Stimulated activated naive CD4-positive, alpha-beta T cell (primary cell): ENCODE results near the gene PLCXD1.
"Not testable (repeated sequence)": the region's sequence is repeated elsewhere in the genome, so short reads cannot be mapped to it uniquely, and the experiment has no call there.

Experiments
- DNase-seq, 6 experiments: peaks; one replicate each; lab custom pipeline; 2025; lab: John Stamatoyannopoulos, UW

The PLCXD1 gene

DNA sequence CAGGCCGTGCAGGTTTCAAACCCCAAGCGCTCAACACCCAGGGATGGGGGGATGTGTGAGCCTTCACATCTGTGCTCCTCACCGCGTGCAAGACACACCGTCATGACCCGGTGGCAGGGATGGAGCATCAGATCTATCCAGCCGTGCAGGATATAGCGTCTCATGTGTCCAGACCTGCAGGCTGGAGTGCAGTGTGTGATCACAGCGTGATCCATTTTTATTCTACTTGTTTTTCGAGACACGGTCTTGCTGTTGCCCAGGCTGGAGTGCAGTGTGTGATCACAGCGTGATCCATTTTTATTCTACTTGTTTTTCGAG lies 70.1 kb downstream of the PLCXD1 start:
- DNase-seq: not testable (repeated sequence)

DNA sequence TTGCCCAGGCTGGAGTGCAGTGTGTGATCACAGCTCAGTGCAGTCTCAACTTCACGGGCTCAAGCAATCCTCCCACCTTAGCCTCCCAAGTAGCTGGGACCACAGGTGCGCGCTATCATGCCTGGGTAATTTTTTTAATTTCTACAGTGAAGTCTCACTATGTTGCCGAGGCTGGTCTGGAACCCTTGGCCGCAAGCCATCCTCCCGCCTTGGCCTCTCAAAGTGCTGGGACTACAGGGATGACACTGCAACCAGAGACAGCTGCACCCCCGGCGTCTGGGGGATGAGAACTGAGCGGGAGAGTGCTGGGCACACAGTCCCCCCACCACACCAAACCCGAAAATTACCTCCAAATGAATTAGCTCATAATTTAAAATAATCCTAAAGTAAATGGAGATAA lies 70.6 kb downstream of the PLCXD1 start:
- DNase-seq: no peak

DNA sequence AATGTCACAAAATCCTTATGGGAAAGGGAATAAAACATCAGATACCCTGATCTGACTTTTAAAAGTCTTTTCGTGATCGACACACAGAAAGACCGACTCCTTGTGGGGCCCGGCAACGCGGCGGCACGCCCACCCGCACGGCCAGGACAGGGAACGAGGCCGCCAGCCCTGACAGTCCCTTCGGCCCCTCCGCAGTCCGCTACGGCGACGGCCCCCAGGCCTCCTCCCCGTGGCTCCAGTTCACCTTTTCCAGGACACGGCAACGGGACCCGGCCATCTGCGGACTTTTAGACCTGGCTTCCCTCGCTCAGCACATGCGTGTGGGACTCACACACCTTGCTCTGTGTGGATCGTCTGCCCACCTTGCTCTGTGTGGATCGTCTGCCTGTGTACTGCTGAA lies 71.0 kb downstream of the PLCXD1 start:
- no peak for DNase-seq

DNA sequence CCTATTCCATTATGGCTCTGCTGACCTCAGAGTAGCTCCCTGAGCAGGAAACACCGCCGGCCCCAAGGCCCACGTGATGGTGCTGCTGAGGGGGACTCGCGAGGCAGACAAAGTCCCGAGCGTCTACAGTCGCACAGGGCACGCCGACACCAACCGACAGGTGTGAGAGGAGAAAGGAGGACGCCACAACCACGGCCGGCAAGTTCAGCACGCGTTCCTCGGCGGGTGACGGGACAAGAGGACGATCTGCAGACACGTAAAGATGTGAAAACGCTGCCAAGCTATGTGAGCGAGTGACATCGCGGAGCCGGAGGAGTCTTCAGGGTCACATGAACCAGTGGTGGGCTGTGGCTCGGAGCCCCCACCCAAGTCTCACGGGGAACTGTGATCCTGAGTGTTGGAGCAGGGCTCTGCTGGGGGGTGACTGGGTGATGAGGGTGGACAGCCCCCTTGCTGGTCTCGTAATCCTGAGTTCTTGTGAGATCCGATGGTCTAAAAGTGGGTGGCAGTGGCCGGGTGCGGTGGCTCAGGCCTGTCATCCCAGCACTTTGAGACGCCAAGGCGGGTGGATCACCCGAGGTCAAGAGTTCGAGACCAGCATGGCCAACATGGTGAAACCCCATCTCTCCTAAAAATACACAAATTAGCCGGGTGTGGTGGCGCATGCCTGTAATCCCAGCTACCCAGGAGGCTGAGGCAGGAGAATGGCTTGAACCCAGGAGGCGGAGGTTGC lies 71.6 kb downstream of the PLCXD1 start:
- DNase-seq: no peak
